ENCODE measurements around the gene AREG.
A peak's percentile ranks its signal among the peaks of the same experiment; 100 is the strongest.
"Not testable (repeated sequence)": the region's sequence is repeated elsewhere in the genome, so short reads cannot be mapped to it uniquely, and the experiment has no call there.

Gene AREG, protein sequence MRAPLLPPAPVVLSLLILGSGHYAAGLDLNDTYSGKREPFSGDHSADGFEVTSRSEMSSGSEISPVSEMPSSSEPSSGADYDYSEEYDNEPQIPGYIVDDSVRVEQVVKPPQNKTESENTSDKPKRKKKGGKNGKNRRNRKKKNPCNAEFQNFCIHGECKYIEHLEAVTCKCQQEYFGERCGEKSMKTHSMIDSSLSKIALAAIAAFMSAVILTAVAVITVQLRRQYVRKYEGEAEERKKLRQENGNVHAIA

DNA sequence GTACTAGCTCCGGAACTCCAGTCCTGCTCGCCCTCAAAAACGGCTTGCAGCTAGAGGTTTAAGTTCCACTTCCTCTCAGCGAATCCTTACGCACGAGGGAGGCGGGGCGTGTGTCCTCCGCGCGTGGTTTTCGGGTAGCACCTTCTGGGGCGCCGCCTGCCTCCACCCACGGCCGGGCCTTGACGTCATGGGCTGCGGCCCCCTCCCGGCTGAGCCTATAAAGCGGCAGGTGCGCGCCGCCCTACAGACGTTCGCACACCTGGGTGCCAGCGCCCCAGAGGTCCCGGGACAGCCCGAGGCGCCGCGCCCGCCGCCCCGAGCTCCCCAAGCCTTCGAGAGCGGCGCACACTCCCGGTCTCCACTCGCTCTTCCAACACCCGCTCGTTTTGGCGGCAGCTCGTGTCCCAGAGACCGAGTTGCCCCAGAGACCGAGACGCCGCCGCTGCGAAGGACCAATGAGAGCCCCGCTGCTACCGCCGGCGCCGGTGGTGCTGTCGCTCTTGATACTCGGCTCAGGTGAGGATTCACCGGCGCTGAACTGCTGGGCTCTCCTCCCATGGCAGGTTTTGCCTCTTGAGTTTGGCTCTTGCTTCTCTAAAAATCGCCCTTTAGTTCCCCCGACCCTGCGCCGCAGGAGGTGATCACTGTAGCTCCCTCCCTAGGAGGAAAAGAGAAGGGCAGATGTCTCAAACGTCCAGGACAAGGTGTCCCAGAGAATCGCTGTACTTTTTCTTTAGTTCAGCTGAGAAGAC, at the start of gene AREG:
Gene AREG, plus strand, starts transcription at position 246 of the 752 bp plus-strand sequence. Its CDS starts 210 bp downstream, at position 456.
- peak; percentile 61 for DNase-seq

DNA sequence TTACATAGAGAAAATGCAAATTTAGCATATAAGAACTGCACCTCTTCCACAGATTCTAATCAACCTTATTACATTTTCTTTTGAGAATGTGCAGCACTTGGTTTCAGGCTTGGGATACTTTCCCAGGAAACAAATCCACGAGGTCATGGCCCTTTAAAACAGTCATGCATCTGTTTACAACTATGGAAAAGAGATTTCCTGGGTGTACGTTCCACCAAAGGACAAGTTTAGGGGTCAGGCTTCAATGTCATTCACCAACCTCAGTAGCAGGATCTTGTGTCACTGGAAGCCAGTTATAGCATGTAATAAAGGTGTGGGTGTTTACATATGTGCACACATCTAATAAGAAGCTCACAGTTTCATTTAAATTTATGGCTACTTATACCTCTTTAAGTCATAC, 49.3 kb upstream of the AREG start:
- no peak for DNase-seq

DNA sequence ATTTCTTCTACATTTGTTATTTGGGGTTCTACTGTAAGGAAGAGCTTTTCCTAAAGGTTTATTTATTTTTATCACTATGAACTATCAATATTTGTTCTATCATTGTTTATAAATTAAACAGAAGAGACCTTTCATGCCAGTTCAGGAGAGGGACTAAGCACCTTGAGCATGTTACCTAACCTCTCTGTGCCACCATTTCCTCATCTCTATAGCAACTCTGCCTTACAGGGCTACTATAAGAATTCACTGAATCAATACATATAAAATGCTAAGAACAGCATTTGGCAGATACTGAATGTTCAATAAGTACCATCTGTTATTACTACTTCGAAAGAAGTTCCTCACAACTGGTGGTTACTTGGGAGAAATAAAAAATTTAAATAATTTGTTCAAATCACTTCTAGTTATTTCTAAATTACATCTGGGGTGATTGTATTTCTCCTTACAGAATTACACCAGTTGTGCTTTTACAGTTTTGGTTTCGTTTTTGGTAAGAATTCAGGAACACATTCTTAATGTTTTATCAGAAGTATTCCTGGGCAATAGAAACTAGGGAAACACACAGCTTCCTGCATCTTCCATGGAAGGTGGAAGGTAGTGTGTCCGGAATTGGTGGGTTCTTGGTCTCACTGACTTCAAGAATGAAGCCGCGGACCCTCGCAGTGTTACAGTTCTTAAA, 47.0 kb upstream of the AREG start:
- no peak for DNase-seq

DNA sequence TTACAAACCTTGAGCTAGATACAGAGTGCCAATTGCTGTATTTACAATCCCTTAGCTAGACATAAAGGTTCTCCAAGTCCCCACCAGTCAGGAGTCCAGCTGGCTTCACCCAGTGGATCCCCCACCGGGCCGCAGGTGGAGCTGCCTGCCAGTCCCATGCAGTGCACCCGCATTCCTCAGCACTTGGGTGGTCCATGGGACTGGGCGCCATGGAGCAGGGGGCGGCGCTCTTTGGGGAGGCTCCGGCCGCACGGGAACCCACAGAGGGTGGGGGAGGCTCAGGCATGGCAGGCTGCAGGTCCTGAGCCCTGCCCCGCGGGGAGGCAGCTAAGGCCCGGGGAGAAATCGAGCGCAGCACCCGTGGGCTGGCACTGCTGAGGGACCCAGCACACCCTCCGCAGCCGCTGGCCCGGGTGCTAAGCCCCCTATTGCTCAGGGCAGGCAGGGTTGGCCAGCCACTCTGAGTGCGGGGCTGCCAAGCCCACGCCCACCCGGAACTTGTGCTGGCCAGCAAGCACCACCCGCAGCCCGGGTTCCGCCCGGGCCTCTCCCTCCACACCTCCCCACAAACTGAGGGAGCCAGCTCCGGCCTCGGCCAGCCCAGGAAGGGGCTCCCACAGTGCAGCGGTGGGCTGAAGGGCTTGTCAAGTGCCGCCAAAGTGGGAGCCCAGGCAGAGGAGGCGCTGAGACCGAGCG, 45.9 kb upstream of the AREG start:
- DNase-seq, result not testable (repeated sequence)

DNA sequence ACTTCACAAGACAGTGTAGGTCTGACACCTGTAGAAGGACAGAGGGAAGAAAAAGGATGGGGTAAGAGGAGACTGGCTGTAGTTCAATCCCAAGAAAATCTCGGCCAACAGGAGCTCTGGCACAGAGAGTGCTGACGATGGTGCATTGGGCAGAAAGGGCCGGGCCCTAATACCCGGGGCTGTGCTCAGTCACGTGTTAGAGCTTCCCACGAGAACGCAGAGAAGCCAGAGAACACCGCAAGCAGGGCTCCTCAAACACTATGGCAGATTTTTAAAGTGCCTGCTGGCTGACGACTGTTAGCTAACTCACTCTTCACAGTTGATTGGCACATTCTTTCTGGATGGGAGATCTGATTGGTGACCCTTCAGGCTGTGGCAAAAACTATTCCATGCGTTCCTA, 44.5 kb upstream of the AREG start:
- DNase-seq, result no peak

DNA sequence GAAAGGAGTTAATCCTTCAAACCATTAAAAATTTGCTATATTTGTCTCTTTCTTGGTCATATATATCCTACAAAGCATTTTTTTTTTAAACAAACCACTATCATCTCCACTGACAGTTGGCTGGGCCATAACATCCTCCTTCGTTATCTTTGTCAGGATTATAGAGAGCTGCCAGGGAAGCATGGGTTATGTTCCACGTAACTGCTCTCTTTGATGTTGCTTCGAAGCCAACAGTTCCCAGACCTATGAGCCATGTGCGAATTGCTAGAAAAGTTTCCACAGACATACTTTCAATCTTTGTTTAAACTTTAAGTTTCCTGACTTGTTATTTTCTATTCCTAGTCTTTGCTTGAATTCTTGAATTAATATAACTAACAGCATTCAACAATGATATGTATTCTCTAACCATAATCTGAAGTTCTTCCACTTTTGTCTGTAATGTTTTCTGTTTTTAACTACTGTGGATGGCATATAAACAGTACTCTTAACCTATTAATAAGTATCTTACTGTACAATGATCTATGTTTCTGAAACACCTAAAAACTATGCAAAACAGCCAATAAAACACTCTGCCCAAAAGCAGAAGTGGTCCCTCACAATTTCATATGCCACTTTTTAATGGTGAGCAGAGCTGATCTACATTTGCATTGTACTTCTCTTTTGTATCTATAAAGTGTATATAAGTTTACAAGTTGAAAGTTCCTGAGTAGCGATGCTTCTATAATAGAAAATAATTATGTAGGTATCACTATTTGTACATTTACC, 42.1 kb upstream of the AREG start:
- no peak for DNase-seq

DNA sequence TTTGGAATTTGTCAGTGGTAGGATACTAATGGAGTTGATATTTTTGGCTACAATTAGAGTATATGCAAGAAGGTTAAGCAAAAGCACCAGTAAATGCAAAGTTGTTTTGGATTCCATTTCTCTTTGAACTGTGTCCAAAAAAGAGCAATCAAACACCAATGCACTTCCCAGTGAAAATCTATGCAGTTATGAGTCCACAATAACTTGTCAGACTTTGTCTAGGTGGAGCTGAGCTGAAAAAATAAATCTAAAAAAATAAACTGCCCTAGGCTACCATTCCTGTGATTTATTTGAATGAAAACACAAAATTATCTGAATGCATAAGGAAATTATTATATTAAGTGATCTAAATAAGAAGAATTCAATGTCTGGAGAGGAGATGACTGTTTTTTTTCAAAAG, 37.0 kb upstream of the AREG start:
- no peak for DNase-seq

DNA sequence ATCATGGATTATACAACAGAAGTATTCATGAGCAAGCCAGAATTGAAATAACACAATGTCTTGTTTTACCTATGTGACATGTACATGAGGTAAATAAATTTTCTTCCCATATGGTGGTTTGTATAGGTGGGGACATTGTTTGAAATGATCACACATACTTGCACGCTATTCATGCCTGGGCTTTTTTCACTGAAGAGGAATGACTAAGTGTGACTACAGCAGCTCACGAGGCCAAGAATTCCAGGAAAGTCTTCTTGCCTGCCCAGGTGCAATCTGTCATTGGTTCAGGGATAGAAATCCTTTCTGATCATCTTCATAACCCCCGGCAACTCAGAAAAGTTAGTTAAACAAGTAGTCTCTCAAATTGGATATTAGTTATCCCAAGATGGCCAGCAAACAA, 36.3 kb upstream of the AREG start:
- no peak for DNase-seq

DNA sequence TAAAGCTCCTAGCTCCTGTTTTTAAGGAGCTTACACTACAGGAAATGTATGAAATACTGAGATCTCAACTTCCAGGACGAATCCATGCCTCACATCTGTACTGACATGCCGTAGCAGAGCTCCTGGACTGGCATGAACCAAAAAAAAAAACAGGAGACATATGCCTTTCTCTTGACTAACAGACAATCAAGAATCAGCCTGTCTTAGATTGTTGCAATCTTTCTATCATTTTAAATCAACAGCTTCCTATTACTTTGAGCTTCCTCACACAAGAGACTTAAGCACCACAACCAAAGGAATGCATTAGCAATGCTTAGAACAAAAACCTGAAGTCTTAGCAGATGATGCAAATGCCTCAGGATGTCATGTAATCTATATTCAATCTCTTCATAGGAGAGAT, 34.7 kb upstream of the AREG start:
- no peak for DNase-seq

DNA sequence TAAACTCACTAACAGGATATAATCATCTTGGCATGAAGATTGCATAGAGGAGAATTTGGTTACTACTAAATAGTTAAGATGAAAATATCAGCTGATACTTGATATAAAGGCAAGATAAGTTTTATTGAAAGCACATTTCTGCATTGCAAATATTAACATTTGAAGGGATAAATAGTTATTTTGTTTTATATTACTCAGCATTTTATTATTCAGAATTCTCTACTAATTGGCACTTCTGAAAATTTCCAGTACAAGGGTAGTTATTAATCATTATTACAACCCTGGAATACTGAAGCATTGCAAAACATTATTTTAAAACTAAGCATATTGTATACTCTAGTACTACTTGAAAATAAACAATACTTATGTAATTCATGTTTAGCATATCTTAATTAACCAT, 32.7 kb upstream of the AREG start:
- no peak for DNase-seq

DNA sequence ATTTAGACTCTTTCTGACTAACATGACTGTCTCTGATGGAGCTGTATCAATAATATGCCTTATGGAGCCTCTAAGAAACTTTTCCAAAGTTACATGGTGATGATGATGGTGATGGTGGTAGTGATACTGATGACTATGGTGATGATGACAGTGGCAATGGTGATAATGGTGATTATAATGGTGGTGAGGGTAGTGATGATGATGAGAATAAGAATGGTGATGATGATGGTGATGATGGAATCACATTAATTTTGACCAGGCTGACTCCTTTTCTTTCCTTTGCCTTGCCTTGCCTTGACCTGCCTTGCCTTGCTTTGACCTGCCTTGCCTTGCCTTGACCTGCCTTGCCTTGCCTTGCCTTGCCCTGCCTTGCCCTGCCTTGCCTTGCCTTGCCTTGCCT, 31.7 kb upstream of the AREG start:
- DNase-seq, result no peak

DNA sequence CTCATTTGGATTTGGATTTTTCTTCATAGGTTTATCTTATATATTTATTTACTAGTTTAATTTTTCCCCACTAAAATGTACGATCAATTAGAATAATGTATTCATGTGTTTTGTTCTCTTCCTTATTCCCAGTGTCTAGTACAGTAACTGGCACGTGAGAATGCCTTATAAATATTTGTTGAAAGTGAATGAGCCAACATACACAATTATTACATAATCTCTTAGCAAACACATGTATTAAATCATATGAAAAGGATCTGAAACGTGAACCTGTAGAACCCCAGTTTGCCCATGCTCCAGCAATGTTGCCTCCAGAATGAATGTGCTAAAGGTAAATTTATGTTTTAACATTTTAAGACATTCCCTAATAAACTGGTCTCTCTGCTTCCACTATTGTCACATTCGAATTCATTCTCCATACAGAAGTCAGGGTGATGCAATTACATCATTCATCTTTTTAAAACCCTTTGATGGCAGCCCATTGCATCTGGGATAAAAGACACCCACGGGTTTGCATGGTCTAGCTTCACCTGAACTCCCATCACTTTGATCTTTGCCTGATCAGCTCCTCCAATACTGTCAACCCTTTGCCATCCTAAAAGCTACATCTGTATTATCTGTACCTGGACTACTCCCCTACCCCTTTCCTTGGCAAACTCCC, 30.7 kb upstream of the AREG start:
- no peak for DNase-seq

DNA sequence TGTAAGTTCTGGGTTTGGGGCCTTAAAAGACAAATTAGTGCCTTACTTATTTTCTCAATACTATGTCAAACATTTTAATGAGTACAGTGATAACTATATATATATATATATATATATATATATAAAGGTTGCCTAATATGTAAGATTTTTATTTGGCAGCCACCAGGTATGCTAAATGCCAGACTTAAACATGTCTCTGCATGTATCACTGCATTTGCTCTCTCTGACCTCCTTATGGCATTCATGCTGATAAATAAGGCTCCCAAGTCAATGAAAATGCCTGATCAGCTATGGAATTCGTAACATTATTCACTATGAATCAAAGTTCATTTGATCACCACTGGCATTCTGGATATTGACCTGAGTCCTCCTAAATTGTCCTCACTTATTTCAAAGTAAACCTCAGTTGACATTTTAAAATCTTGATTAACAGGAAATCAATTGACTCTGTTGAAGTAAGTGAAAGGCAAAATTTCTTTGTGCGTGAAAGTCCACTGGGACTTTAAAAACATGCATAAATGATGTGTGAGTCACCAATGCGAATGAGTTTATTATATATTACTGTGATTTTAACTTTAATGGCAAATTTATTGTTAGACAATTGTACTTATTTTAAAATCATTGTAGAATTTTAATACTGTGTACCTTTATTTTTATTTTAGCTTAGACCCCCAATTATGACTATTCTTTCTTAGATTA, 29.2 kb upstream of the AREG start:
- DNase-seq, result no peak

DNA sequence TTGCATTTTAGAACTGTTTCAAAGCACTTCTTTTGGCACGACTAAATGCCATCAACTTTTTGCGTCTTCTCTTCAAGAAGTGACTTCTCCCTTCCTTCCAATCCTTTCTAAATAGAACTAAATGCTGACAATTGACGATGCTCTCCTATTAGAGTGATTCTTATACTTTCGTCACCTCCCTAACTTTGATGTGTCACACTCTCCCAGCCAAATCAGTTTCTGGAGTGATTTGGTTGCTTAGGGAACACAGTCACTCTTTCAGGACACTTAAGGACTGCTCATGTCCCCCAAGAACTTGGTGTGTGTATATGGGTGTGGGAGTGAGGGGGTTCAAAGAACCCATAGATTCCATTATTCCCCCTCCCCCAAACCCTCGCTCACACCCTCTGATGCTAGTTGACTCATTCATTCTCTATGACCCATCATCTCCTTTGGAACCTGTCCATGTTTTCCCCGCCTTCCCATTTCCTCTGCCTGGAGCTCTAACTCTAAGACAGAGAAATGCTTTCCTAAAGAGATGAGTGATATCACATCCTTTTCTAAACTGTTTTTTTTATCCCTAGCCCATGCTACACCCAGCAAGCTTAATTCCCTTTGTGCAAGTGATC, 26.8 kb upstream of the AREG start:
- DNase-seq, result no peak

DNA sequence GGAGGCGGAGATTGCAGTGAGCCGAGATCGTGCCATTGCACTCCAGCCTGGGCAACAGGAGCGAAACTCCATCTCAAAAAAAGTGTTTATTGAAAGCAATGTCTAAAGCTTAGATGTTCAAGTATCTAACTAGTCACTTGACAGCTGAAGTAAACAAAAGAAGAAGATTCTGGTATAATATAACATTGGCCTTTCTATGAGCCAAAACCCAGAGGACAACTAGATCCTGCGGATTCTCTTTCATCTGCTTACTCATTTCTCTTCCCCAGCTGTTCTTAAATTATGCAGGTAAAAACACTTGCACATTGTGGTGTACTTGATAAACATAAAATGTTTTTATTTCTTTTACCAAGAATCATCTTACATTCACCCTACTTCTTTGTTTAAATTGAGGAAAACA, 24.1 kb upstream of the AREG start:
- no peak for DNase-seq

DNA sequence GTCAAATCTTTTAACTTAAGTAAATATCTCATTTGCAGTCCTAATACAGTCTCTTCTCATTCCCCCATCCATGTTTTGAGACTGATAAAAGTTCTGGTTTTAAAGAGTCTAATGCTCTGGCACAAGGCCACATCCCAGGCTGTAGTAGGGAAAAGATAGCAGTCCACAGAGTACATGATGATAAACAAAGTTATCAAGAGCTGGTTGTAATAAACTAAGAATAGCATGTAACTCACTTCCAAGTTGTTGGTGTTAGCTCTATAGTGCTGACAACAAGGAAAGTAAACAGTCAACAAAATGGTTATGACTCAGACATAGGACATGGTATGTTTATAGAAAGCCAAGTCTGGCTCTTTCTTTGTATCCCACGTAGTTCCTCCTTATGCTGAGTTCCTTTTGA, 21.8 kb upstream of the AREG start:
- no peak for DNase-seq

DNA sequence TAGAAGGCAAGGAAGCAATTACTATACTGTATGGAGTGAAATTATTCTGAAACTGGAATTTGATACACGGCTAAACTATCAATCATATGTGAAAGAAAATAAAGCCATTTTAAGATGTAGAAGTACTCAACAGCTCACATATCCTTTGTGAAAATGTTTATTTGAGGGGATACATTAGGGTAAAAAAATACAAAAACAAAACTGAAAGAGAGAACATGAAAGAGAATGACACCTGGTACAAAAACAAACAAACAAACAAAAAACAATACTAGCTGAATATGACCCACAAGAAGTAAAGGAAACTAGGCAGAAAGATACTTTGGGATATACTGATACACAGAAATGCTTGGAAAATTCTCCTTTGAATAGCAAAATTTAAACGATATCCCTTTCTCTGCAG, 20.8 kb upstream of the AREG start:
- DNase-seq, result no peak

DNA sequence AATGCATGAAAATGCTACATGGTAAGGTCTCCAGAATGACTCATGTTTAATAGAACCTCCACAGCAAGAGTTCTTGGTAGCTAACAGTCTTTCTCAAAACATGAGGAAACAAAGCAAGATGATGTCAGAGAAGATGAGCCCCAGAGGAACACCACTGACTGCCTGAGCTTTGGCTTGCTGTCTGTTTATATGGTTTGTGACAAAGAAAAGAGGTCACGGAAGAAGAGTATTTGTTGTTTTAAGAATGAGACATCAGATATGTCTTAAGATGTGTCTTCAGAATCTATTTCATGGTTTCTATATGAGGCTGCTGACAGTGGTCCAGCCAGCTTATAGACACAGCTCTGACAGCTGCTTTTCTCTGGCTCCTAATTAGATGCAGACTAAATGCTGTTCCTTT, 18.8 kb upstream of the AREG start:
- DNase-seq, result no peak

DNA sequence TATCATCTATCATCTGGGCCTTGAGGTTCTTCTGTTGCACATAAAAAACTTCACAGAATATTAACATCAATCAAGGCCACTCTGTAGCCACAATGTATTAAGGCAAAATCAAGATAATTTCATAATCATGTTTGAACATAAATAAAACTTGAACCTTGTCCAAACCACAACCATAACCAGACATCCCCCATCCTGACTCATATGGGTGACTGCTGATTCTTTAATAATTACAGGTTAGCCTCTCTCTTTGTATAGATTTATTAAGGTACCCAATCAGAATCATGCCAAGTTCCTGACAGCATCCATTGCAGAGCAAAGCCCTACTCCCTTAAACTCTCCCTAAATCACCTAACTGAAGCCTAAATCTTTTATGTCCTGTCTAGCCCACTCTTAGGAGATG, 16.7 kb upstream of the AREG start:
- DNase-seq, result peak; percentile 72

DNA sequence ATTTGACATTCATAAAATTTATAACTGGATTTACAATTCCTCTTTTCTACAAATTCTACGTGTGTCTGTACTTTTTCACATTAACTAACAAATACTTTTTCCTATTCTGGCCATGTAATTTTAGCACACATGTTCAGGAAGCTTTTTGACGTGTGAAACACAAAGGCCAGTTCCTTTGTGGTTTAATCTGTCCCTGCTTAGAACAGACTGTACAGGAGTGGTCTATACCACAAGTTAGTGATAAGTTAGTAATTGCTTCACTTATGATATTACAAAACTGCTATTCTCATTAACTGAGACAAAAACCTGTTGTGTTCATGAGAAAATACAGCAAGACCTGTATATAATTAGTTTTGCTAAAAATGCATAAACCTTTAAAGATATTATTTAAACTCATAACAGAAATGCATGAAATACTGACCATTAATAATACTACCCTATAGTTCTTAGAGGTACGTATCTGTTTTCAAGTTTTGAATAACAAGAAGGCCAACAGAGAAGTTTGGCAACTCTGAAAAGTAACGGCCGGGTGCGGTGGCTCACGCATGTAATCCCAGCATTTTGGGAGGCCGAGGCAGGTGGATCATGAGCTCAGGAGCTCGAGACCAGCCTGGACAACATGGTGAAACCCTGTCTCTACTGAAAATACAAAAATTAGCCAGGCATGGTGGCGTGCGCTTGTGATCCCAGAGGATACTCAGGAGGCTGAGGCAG, 13.7 kb upstream of the AREG start:
- no peak for DNase-seq

DNA sequence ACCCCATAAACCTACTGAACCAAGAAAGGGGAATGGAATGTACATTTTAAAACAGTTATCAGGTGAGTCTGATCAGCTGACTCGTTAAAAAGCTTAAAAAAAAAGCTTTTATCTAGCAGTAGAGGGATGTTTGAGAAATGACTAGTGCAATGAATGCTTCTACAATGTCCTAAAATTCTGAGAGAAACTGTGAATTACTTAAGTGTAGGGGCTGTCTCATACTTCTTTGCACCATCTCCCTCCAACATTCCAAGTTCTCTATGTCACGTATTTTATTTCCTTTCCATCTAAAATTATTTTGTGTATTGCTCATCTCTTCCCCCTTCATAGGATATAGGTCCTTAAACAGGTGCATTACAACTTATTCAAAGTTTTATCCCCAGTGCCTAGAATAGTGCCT, 11.9 kb upstream of the AREG start:
- no peak for DNase-seq
